LHCN-M2 (cell line): ENCODE data around the gene IGF2. TPM values are rescaled to one million over a fixed set of nuclear protein-coding genes. Genes with fewer than 3 reads are reported as not detected.

Experiments
- DNase-seq: peaks from one replicate; pipeline ENCODE4 v3.0.0-alpha.2; 2012; ENCODE audit warnings: low read depth
- total RNA-seq: library from RNA; depleted of rRNA; stranded (reverse); fragments of >200 nt; gene quantifications from 2 replicates; pipeline ENCODE4 v1.2.3, GENCODE V29; 2014

The IGF2 gene
- total RNA-seq, 1 experiment from 2014 or later: 173 TPM

DNA sequence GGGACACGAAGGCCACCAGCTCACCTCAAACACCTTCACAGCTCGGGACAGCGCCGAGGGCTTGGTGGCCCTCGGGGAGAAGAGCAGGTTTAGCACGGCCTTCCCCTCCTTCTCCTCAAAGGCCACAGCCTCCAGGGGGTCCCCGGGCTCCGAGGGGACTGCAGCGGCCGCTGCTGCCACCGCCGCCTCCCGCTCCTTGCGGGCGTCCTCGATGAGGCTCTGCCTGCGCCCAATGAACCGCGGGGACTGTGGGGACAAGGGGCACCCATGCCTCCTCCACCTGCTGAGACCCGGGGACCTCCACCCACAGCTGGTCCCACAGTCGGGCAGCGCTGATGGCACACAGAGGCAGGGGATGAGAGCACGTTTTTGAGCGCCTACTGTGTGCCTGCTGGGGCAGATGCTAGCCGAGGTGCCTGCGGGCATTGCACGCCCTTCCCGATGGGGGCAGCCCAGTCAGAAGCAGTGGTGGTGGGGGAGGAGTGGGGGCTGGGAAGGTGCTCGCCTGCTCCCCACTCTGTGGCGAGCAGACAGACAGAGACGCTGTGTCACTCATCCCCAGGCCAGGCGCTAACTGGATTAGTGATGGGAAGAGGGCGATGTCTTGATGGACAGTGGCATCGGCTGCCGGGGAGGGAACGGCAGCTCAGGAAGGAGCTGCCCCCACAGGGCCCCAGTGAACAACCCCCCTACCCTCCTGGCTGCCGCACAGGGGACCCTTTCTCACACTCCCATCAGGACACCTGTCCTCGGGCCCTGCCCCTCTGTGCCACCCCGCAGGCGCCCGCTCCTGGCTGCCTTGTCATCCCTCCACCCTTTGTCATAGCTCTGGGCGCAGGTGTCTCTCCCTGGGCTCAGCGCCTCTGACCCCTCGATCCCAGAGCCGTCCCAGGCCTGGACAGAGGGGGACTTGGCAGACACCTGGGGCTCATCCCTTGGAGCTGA, 30.7 kb upstream of the IGF2 start:
- no peak for DNase-seq

DNA sequence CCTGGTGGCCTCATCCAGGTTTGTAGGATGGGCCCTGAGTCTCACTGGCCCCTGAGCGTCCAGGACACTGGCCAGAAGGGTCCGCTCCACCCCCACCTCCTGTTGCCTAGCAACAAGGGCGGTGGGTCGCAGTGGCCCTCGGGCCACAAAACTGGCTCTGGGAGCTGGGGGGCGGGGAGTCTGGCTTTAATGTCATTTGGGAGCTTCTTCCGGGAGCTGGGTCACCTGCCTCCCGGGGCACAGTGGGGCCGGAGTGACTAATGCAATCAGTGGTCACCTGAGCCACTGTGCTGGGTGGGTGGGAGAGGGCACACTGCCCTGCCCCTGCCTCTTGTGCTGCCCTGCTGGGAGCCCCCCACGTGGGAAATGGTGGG, 29.8 kb upstream of the IGF2 start:
- DNase-seq: no peak

GRCh38 chr11:2168286-2169004, 29.3 kb upstream of the IGF2 start:
- DNase-seq: no peak

DNA sequence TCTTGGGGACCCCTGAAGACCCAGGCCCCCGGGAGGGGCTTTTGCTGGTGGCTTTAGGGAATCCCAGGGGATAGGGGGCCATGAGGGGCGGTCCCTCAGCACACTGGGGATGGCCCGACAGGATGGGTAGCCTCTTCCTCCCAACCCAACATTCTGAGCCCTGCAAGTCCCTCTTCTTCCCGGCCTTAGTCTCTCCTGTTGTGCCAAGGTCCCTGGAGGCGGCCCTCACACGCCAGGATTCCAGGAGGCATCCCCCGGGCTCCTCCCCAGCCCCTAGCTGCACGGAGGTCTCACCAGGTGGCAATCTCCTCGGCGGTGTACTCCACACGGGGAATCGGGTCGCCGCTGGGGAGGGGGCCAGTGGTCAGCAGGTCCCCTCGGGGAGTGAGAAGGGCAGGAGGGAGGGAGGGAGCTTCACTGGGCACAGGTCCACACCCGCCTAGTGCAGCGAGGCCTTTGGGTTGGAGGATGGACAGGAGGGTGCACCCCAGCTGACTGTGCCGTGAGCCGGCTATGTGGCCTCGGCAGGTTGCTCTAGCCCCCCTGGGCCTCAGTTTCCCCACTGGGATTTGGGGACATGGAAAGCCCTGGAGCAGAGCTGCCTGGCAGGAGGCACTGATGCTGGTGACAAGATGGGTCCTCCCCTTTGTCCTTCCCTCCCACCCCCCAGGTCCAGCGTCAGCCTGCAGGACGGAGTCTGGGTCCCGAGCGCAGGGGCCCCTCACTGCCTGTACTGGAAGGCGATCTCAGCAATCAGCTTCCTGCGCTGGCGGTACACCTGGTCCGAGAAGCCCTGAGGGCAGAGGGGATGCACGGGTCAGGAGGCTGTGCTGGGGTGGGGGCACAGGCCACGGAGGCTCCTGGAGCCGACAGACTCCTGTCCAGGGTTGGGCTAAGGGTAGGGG, 28.2 kb upstream of the IGF2 start:
- DNase-seq: no peak

GRCh38 chr11:2166091-2166851, 27.1 kb upstream of the IGF2 start:
- no peak for DNase-seq

- no peak for DNase-seq
Observed at GRCh38 chr11:2165571-2165970, 26.4 kb upstream of the IGF2 start.

DNA sequence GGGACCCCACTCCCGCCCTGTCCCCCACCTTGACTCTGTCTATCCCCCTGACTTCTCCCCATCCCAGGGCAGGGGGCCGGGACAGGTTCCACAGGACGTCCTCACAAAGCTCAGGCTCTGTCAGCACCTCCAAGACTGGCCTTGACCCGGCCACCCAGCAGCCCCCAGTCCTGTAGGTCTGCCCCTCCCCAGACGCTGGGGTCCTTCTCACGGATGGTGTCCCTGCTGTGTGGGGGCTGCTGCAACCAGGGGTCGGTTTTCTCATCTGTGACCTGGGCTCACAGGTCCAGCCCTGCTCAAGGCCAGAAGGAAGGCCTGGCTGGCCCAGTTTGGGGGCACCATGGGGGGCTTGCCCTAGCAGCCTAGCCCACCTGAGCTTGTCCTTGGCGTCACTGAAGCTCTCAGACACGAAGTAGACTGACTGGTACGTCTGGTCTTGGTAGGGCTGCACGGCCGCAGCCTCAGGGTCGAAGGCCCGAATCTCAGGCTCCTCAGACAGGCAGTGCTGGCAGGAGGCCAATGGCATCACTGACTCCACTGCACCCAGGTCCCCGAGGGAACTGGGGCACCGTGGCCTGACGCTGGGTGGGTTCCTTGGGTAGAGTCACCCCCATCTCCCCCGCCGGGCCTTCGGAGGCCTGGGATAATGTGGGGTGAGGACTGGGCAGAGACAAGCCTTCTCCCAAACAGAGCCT, 25.8 kb upstream of the IGF2 start:
- no peak for DNase-seq

GRCh38 chr11:2164081-2164480, 24.9 kb upstream of the IGF2 start:
- DNase-seq: no peak

DNA sequence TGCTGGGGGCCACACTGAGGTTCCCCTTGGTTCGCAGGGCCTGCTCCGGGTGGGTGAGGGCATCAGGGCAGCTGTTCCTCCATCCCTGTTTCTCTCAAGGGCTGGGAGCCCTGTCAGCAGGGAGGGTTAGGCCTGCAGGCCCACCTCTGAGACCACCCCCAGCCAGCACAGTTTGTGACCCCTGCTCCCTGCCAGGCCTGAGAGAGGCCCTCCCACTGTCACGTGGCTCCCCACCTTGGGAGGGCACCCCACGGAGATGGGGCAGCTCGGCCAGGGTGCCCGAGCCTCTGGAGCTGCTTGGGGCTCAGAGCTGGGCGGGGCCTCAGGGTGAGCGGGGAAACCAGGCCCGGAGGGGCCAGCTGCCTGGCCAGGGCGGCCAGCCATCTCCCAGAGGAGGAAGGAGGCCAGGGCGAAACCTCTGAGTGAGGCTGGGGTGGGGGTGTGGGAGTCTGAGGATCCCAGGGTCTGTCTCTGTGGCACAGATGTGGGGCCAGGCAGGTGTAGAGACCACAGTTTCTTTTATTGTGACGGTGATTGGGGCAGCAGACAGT, 24.3 kb upstream of the IGF2 start:
- no peak for DNase-seq

- no peak for DNase-seq
Observed at GRCh38 chr11:2160736-2161259, 21.6 kb upstream of the IGF2 start, which contains the start of gene INS. Gene INS, minus strand, starts transcription at chr11:2161209. Its CDS starts 238 bp downstream, at chr11:2160971.

DNA sequence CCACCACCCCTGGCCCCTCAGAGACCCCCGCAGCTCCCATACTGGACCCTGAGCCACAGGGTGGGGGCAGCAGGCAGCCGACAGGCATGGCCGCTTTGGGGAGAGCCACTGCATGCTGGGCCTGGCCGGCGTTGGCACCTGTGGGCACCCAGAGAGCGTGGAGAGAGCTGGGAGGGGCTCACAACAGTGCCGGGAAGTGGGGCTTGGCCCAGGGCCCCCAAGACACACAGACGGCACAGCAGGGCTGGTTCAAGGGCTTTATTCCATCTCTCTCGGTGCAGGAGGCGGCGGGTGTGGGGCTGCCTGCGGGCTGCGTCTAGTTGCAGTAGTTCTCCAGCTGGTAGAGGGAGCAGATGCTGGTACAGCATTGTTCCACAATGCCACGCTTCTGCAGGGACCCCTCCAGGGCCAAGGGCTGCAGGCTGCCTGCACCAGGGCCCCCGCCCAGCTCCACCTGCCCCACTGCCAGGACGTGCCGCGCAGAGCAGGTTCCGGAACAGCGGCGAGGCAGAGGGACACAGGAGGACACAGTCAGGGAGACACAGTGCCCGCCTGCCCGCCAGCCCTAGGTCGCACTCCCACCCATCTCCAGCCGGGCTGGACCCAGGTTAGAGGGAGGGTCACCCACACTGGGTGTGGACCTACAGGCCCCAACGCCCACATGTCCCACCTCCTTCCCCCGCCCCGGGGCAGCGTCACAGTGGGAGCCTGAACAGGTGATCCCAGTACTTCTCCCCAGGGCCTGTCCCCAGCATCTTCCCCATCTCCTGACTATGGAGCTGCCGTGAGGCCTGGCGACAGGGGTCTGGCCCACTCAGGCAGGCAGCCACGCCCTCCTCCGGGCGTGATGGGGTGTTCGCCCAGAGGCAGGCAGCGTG, 20.6 kb upstream of the IGF2 start:
- no peak for DNase-seq

- no peak for DNase-seq
Observed at GRCh38 chr11:2158966-2159365, 19.8 kb upstream of the IGF2 start.

GRCh38 chr11:2158296-2158737, 19.1 kb upstream of the IGF2 start:
- DNase-seq: no peak

DNA sequence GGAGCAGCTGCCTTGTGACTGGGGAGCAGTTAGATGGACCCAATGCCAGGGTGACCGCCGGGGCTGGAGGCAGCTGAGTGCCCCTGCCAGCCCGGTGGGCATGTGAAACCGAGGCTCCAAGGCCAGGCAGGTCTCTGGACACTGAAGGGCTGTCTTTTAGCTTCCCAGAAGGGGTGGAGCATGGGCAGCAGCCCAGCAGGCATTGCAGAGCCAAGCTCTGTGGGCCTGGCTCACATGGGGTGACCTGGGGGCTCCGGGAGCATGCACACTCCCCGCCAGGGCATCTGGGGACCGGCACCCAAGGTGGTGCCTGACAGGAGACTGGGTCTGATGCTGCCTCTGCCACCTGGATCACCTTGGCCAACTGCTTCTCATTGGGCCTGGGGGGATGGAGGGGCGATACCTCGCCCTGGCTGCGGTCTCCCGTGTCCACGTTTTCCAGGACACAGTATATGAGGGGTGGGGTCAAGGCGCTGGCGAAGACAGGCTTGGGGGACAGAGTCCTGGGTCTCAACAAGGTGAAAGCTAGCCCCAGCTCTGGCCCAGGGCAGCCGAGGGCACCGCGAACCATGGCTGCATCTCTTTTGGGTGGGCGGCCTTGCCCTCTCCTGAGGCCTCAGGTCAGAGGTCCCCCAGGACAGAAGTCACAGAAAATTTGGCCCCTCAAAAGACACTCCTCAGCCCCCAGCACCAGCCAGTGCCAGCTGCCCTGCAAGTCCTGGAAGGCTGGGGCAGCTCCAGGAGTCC, 18.3 kb upstream of the IGF2 start:
- no peak for DNase-seq

GRCh38 chr11:2156416-2157182, 17.4 kb upstream of the IGF2 start:
- peak; percentile 51 for DNase-seq

- no peak for DNase-seq
Observed at GRCh38 chr11:2155511-2155910, 16.3 kb upstream of the IGF2 start.

DNA sequence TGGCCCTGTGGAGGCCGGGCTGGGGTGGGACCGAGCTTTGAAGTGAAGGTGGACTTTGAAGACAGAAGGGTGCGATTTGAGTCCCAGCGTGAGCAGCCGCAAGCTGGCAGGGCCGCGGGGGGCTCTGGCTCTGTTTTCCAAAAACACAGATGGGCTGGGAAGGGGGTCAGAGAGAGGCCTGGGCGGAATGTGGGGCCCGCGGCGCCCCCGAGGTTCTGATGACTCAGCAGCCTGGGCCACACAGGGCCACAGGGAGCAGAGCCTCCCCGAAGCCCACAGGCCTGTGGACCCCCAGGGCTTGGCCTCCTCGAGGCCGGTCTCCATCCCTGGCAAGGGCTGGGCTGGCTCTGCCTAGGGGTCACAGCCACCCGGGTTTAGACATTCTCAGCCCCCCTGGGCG, 15.7 kb upstream of the IGF2 start:
- no peak for DNase-seq
